WTC11 (cell line): ENCODE data around the gene UCP1. TPM values are rescaled to one million over a fixed set of nuclear protein-coding genes. Genes with fewer than 3 reads are reported as not detected.

ENCODE experiments used
- ATAC-seq: fragments of 200-7000 bp; cut with Tn5 transposase; 2 replicates; pipeline ENCODE4 v1.10.0; 2021; ENCODE audit warnings: mild to moderate bottlenecking, moderate library complexity
- CTCF ChIA-PET: fragments of 300-600 bp; sonication (Branson Sonifier 250); formaldehyde crosslinking; loops from one replicate; lab custom pipeline; 2021; ENCODE audit warnings: antibody characterized with exemption; lab: Charles Lee
- POLR2A ChIA-PET: fragments of 350-600 bp; sonication (Branson Sonifier 250); formaldehyde crosslinking; loops from one replicate; lab custom pipeline; 2021; ENCODE audit warnings: antibody characterized with exemption; lab: Charles Lee
- DNase-seq: peaks from one replicate; pipeline ENCODE4 v3.0.0; 2021; ENCODE audit warnings: low spot score
- H3K27ac Mint-ChIP-seq: 2 replicates; pipeline ENCODE4 v1.8.0; 2021; ENCODE audit warnings: mixed read lengths
- H3K27me3 Mint-ChIP-seq: 2 replicates; pipeline ENCODE4 v1.8.0; 2021; ENCODE audit warnings: low read depth, mild to moderate bottlenecking, moderate library complexity, mixed read lengths
- H3K36me3 Mint-ChIP-seq: 2 replicates; pipeline ENCODE4 v1.8.0; 2021; ENCODE audit warnings: mixed read lengths
- H3K4me1 Mint-ChIP-seq: 2 replicates; pipeline ENCODE4 v1.8.0; 2022; ENCODE audit warnings: mixed read lengths
- H3K4me3 Mint-ChIP-seq: 2 replicates; pipeline ENCODE4 v1.8.0; 2021; ENCODE audit warnings: mild to moderate bottlenecking, moderate library complexity, mixed read lengths
- H3K9me3 Mint-ChIP-seq: 2 replicates; pipeline ENCODE4 v1.8.0; 2021; ENCODE audit warnings: mixed read lengths
- AFF4 ChIP-seq: sonication (generic); formaldehyde crosslinking; IDR thresholded peaks from 2 replicates; pipeline ENCODE4 v1.8.1; 2023; ENCODE audit warnings: mild to moderate bottlenecking, missing genetic modification reagents, borderline replicate concordance
- CTCF ChIP-seq: fragments of 200-600 bp; IDR thresholded peaks from 2 replicates; pipeline ENCODE4 v1.8.0; 2022; ENCODE audit warnings: antibody characterized with exemption
- E2F5 ChIP-seq: sonication (generic); formaldehyde crosslinking; IDR thresholded peaks from 2 replicates; pipeline ENCODE4 v1.8.1; 2022; ENCODE audit warnings: mild to moderate bottlenecking, moderate library complexity, missing genetic modification reagents
- ETV6 ChIP-seq: sonication (generic); formaldehyde crosslinking; IDR thresholded peaks from 2 replicates; pipeline ENCODE4 v1.8.1; 2022; ENCODE audit warnings: mild to moderate bottlenecking, missing genetic modification reagents
- FOXP4 ChIP-seq: sonication (generic); formaldehyde crosslinking; IDR thresholded peaks from 2 replicates; pipeline ENCODE4 v1.8.0; 2022; ENCODE audit warnings: mild to moderate bottlenecking, missing genetic modification reagents
- KAT7 ChIP-seq: sonication (generic); formaldehyde crosslinking; IDR thresholded peaks from 2 replicates; pipeline ENCODE4 v1.8.1; 2023; ENCODE audit warnings: missing genetic modification reagents, mild to moderate bottlenecking, borderline replicate concordance
- PRRX2 ChIP-seq: fragments of 250-450 bp; sonication (Bioruptor Pico); IDR thresholded peaks from 2 replicates; pipeline ENCODE4 v1.8.0; 2021; ENCODE audit warnings: mild to moderate bottlenecking
- SMAD3 ChIP-seq: sonication (generic); formaldehyde crosslinking; IDR thresholded peaks from 2 replicates; pipeline ENCODE4 v1.8.0; 2022; ENCODE audit warnings: missing genetic modification reagents, mild to moderate bottlenecking, borderline replicate concordance
- TP53 ChIP-seq: sonication (generic); formaldehyde crosslinking; IDR thresholded peaks from 2 replicates; pipeline ENCODE4 v1.8.1; 2023; ENCODE audit warnings: mild to moderate bottlenecking, missing genetic modification reagents
- ZBTB43 ChIP-seq: sonication (generic); formaldehyde crosslinking; IDR thresholded peaks from 2 replicates; pipeline ENCODE4 v1.8.1; 2023; ENCODE audit warnings: mild to moderate bottlenecking, missing genetic modification reagents
- ZNF281 ChIP-seq: sonication (generic); formaldehyde crosslinking; IDR thresholded peaks from 2 replicates; pipeline ENCODE4 v1.8.0; 2023; ENCODE audit warnings: mild to moderate bottlenecking, missing genetic modification reagents
- ZNF416 ChIP-seq: fragments of 250-450 bp; sonication (Bioruptor Pico); IDR thresholded peaks from 2 replicates; pipeline ENCODE4 v1.9.0; 2021; ENCODE audit warnings: mild to moderate bottlenecking, inconsistent platforms
- ZNF423 ChIP-seq: fragments of 250-450 bp; sonication (Bioruptor Pico); IDR thresholded peaks from 2 replicates; pipeline ENCODE4 v2.1.2; 2022; ENCODE audit warnings: mild to moderate bottlenecking, moderate library complexity
- ZSCAN18 ChIP-seq: fragments of 250-450 bp; sonication (Bioruptor Pico); IDR thresholded peaks from 2 replicates; pipeline ENCODE4 v2.1.2; 2022; ENCODE audit warnings: mild to moderate bottlenecking, moderate library complexity
- total RNA-seq: library from RNA; stranded (reverse); gene quantifications from 3 replicates; pipeline ENCODE4 v1.2.3, GENCODE V29; 2021

The UCP1 gene
- total RNA-seq, 1 experiment from 2014 or later, result 0.15 TPM

GRCh38 chr4:140607852-140608251 lies 39.1 kb upstream of the UCP1 start (continued):
- no peak for TF ChIP-seq AFF4 (CRISPR knock-in tag)
- TF ChIP-seq ETV6 (CRISPR knock-in tag), result no peak
- TF ChIP-seq ZBTB43, result no peak
- no peak for TF ChIP-seq ZSCAN18 (CRISPR knock-in tag)
- TF ChIP-seq ZNF281 (CRISPR knock-in tag), result no peak
- TF ChIP-seq KAT7 (CRISPR knock-in tag), result no peak
- TF ChIP-seq ZNF416 (CRISPR knock-in tag), result no peak

GRCh38 chr4:140604544-140604943 lies 35.8 kb upstream of the UCP1 start:
- ChIA-PET POLR2A (interaction anchor here (1.3 kb wide), 1 partner anchor 10 kb away, joined by 6 read pairs; no protein-coding TSS in a partner anchor), CTCF (interaction anchor here (1.3 kb wide), 1 partner anchor 245 kb away, joined by 4 read pairs; no protein-coding TSS in a partner anchor)
- TF ChIP-seq CTCF, result no peak
- Mint-ChIP-seq H3K27me3 (no peaks in the 10 kb centered on the region), H3K4me3 (no peak overlapping the region), H3K36me3 (no peaks in the 10 kb centered on the region), H3K9me3 (no peaks in the 10 kb centered on the region), H3K27ac (no peak overlapping the region), H3K4me1 (peaks cover 5% of the 10 kb centered on the region; the same call in 1 of the 2 replicates)
- ATAC-seq, result no peak
- DNase-seq, result no peak

GRCh38 chr4:140603286-140603685 lies 34.5 kb upstream of the UCP1 start:
- H3K27ac Mint-ChIP-seq, result no peak overlapping the region
- H3K9me3 Mint-ChIP-seq, result no peaks in the 10 kb centered on the region
- ATAC-seq, result peak; percentile 19; the same call in 1 of the 2 replicates
- POLR2A ChIA-PET, result no interaction called here
- no peak for DNase-seq
- CTCF ChIA-PET, result interaction anchor here (1.1 to 1.4 kb wide), 2 partner anchors 243 to 281 kb away, joined by 3 to 4 read pairs; no protein-coding TSS in a partner anchor
- H3K27me3 Mint-ChIP-seq, result no peaks in the 10 kb centered on the region
- no peaks in the 10 kb centered on the region for H3K36me3 Mint-ChIP-seq
- peaks cover 5% of the 10 kb centered on the region; the same call in 1 of the 2 replicates for H3K4me1 Mint-ChIP-seq
- TF ChIP-seq SMAD3 (CRISPR knock-in tag) (no peak), ZNF423 (CRISPR knock-in tag) (no peak), FOXP4 (no peak), E2F5 (CRISPR knock-in tag) (no peak), PRRX2 (no peak), TP53 (CRISPR knock-in tag) (no peak)
- H3K4me3 Mint-ChIP-seq, result no peak overlapping the region
